Measurements from ENCODE around the gene ODAD3. TPM values are rescaled to one million over a fixed set of nuclear protein-coding genes. Genes with fewer than 3 reads are reported as not detected.

Gene ODAD3
- total RNA-seq, 2 experiments from 2014 or later, result not detected

Other genes starting within 250 kb of the ODAD3 start
- gene KANK2, start 237.6 kb downstream of the ODAD3 start, total RNA-seq, result 1 to 10 TPM; 5.3 to 7.9 TPM
- not detected for gene ANGPTL8, start 195.5 kb downstream of the ODAD3 start, total RNA-seq
- gene DOCK6, start 172.6 kb downstream of the ODAD3 start, total RNA-seq, result under 1 TPM; 0.43 to 0.72 TPM
- gene TSPAN16, start 139.0 kb downstream of the ODAD3 start, total RNA-seq, result not detected
- 10 to 100 TPM; 10.1 to 11.8 TPM for gene RAB3D, start 95.5 kb downstream of the ODAD3 start, total RNA-seq
- 10 to 100 TPM; 29.4 to 35.2 TPM for gene TMEM205, start 88.9 kb downstream of the ODAD3 start, total RNA-seq
- 10 to 100 TPM; 36.2 to 40.7 TPM for gene CCDC159, start 88.6 kb downstream of the ODAD3 start, total RNA-seq
- 1 to 10 TPM; 5.5 to 6.3 TPM for gene PLPPR2, start 79.7 kb downstream of the ODAD3 start, total RNA-seq
- gene SWSAP1, start 60.5 kb downstream of the ODAD3 start, total RNA-seq, result 1 to 10 TPM; 3.0 to 3.3 TPM
- gene EPOR, start 50.8 kb downstream of the ODAD3 start, total RNA-seq, result 1 to 10 TPM; 8.3 to 8.8 TPM
- not detected for gene RGL3, start 15.8 kb downstream of the ODAD3 start, total RNA-seq
- 100 to 1,000 TPM; 297 to 310 TPM for gene PRKCSH, start 514 bp upstream of the ODAD3 start, total RNA-seq
- not detected for gene ELAVL3, start 45.9 kb upstream of the ODAD3 start, total RNA-seq
- 10 to 100 TPM; 21.1 to 21.8 TPM for gene ZNF653, start 70.7 kb upstream of the ODAD3 start, total RNA-seq
- 10 to 100 TPM; 34.7 to 37.1 TPM for gene ECSIT, start 94.0 kb upstream of the ODAD3 start, total RNA-seq
- gene CNN1, start 103.7 kb upstream of the ODAD3 start, total RNA-seq, result not detected
- 10 to 100 TPM; 47.0 to 49.0 TPM for gene ELOF1, start 124.1 kb upstream of the ODAD3 start, total RNA-seq
- 10 to 100 TPM; 32.0 to 35.0 TPM for gene ACP5, start 142.5 kb upstream of the ODAD3 start, total RNA-seq
- gene ZNF627, start 162.4 kb upstream of the ODAD3 start, total RNA-seq, result 1 to 10 TPM; 9.0 to 9.6 TPM

Measured in activated naive CD8-positive, alpha-beta T cell treated with anti-CD3 and anti-CD28 coated beads, Interleukin-2, amount 10 ng/mL, durations not matched to agents 7 days and 5 days (primary cell).